ENCODE measurements around the gene CLCA4. TPM values are rescaled to one million over a fixed set of nuclear protein-coding genes. Genes with fewer than 3 reads are reported as not detected.
"Not testable (repeated sequence)": the region's sequence is repeated elsewhere in the genome, so short reads cannot be mapped to it uniquely, and the experiment has no call there.

Gene CLCA4
- total RNA-seq: not detected

- Histone ChIP-seq H3K27me3 (no peaks in the 10 kb centered on the region), H3K4me3 (no peak within 1 kb of the TSS), H3K27ac (no peak within 1 kb of the TSS), H3K36me3 (no peaks in the 10 kb centered on the region), H3K4me1 (no peaks in the 10 kb centered on the region), H3K9me3 (no peaks in the 10 kb centered on the region)
- TF ChIP-seq CTCF (IDR thresholded peaks at IDR 0.05): no peak
- no peak for DNase-seq (ENCODE audit: low spot score)
Measured at GRCh38 chr1:86546787-86547221, at the start of gene CLCA4. Gene CLCA4, plus strand, starts transcription at chr1:86547078. Its CDS starts 42 bp downstream, at chr1:86547120.

GRCh38 chr1:86498281-86498680 lies 48.6 kb upstream of the CLCA4 start:
- Histone ChIP-seq H3K36me3 (no peaks in the 10 kb centered on the region), H3K27me3 (no peaks in the 10 kb centered on the region), H3K9me3 (no peaks in the 10 kb centered on the region), H3K27ac (no peak overlapping the region), H3K4me1 (peaks cover 0 to 17% of the 10 kb centered on the region in 2 donors), H3K4me3 (no peak overlapping the region)
- no peak for TF ChIP-seq CTCF (IDR thresholded peaks at IDR 0.05)
- no peak for DNase-seq (ENCODE audit: low spot score)

GRCh38 chr1:86499987-86500593 lies 46.8 kb upstream of the CLCA4 start:
- H3K27ac ChIP-seq: no peak overlapping the region
- DNase-seq (ENCODE audit: low spot score): no peak
- H3K4me3 ChIP-seq: no peak overlapping the region
- H3K27me3 ChIP-seq: no peaks in the 10 kb centered on the region
- no peaks in the 10 kb centered on the region for H3K9me3 ChIP-seq
- peaks cover 0 to 18% of the 10 kb centered on the region in 2 donors for H3K4me1 ChIP-seq
- TF ChIP-seq CTCF (IDR thresholded peaks at IDR 0.05): peak; percentile 75 to 87
- no peaks in the 10 kb centered on the region for H3K36me3 ChIP-seq

- no peaks in the 10 kb centered on the region for H3K9me3 ChIP-seq
- no peak overlapping the region for H3K27ac ChIP-seq
- no peaks in the 10 kb centered on the region for H3K27me3 ChIP-seq
- H3K36me3 ChIP-seq: no peaks in the 10 kb centered on the region
- H3K4me1 ChIP-seq: peaks cover 0 to 18% of the 10 kb centered on the region in 2 donors
- TF ChIP-seq CTCF (IDR thresholded peaks at IDR 0.05): no peak
- DNase-seq (ENCODE audit: low spot score): no peak
- no peak overlapping the region for H3K4me3 ChIP-seq
Measured at GRCh38 chr1:86500714-86501113, 46.2 kb upstream of the CLCA4 start.

- TF ChIP-seq CTCF (IDR thresholded peaks at IDR 0.05): peak; percentile 39 to 59
- H3K27me3 ChIP-seq, H3K9me3 ChIP-seq, H3K36me3 ChIP-seq: not testable (repeated sequence)
- H3K27ac ChIP-seq: peak overlapping the region; percentile 76 to 91
- DNase-seq (ENCODE audit: low spot score): peak; percentile 70
- H3K4me1 ChIP-seq: peaks cover 0 to 18% of the 10 kb centered on the region in 2 donors
- peak overlapping the region; percentile 28 to 44 for H3K4me3 ChIP-seq
Measured at GRCh38 chr1:86502125-86502646, 44.7 kb upstream of the CLCA4 start.
